ENCODE results near the gene TMEM59.
"Not testable (repeated sequence)": the region's sequence is repeated elsewhere in the genome, so short reads cannot be mapped to it uniquely, and the experiment has no call there.

TMEM59 gene

DNA sequence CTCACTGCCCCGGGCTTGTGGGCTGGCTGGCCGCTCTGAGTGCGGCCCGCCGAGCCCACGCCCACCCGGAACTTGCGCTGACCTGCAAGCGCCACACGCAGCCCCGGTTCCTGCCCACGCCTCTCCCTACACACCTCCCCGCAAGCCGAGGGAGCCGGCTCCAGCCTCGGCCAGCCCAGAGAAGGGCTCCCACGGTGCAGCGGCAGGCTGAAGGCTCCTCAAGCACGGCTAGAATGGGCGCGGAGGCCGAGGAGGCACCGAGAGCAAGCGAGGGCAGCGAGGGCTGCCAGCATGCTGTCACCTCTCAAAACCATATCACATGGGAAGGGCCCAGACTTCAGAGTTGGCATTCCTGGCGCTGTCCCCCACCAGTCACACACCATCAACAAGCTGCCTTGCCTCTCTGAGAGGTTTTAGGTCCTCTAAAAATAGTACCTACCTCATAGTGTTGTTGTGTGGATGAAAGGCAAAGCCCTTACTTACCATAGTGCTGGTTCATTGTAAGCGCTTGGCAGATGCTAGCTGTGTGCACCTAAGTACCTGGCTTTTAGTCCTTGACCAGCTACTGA lies 48.4 kb downstream of the TMEM59 start:
- TF ChIP-seq, protein P1, sequence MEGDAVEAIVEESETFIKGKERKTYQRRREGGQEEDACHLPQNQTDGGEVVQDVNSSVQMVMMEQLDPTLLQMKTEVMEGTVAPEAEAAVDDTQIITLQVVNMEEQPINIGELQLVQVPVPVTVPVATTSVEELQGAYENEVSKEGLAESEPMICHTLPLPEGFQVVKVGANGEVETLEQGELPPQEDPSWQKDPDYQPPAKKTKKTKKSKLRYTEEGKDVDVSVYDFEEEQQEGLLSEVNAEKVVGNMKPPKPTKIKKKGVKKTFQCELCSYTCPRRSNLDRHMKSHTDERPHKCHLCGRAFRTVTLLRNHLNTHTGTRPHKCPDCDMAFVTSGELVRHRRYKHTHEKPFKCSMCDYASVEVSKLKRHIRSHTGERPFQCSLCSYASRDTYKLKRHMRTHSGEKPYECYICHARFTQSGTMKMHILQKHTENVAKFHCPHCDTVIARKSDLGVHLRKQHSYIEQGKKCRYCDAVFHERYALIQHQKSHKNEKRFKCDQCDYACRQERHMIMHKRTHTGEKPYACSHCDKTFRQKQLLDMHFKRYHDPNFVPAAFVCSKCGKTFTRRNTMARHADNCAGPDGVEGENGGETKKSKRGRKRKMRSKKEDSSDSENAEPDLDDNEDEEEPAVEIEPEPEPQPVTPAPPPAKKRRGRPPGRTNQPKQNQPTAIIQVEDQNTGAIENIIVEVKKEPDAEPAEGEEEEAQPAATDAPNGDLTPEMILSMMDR (IDR thresholded peaks at IDR 0.05; ENCODE audit: low read depth, low read length, poor library complexity, severe bottlenecking) = no peak
- TF ChIP-seq EZH2phosphoT487 (IDR thresholded peaks at IDR 0.05; ENCODE audit: borderline replicate concordance, low read length) = no peak
- no peaks in the 10 kb centered on the region for H3K9me3 ChIP-seq (ENCODE audit: control insufficient read depth, insufficient read depth, low read length)
- no peak overlapping the region for H3K4me2 ChIP-seq (ENCODE audit: low read length)
- no peaks in the 10 kb centered on the region for H3K9me2 ChIP-seq (replicated peaks; ENCODE audit: control insufficient read depth, low read length)
- H3K27ac ChIP-seq (ENCODE audit: low read depth, low read length) = no peak overlapping the region
- no peak overlapping the region for H3K4me3 ChIP-seq (ENCODE audit: low read length)
- no peaks in the 10 kb centered on the region for H4K20me1 ChIP-seq (ENCODE audit: control insufficient read depth, insufficient read depth, low read depth, low read length)
- no peaks in the 10 kb centered on the region for H3K27me3 ChIP-seq (ENCODE audit: control insufficient read depth, low read length)
- no peaks in the 10 kb centered on the region for H3K4me1 ChIP-seq (ENCODE audit: control insufficient read depth, low read length)
- H3F3A ChIP-seq (ENCODE audit: control insufficient read depth, insufficient read depth) = no peaks in the 10 kb centered on the region
- no peaks in the 10 kb centered on the region for H3K79me2 ChIP-seq (ENCODE audit: control insufficient read depth, low read length)
- no peaks in the 10 kb centered on the region for H3K36me3 ChIP-seq (ENCODE audit: control insufficient read depth, low read length)

DNA sequence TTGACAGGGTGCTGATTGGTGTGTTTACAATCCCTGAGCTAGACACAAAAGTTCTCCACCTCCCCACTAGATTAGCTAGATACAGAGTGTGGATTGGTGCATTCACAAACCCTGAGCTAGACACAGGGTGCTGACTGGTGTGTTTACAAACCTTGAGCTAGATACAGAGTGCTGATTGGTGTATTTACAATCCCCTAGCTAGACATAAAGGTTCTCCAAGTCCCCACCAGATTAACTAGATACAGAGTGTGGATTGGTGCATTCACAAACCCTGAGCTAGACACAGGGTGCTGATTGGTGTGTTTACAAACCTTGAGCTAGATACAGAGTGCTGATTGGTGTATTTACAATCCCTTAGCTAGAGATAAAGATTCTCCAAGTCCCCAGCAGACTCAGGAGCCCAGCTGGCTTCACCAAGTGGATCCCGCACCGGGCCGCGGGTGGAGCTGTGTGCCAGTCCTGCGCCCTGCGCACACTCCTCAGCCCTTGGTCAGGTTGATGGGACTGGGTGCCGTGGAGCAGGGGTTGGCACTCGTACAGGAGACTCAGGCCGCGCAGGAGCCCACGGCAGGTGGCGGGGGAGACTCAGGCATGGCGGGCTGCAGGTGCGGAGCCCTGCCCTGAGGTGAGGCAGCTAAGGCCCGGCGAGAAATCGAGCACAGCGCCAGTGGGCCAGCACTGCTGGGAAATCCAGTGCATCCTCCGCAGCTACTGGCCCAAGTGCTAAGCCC lies 49.1 kb downstream of the TMEM59 start:
- H3K36me3 ChIP-seq (ENCODE audit: control insufficient read depth, low read length); H3K4me3 ChIP-seq (ENCODE audit: low read length); H3K4me2 ChIP-seq (ENCODE audit: low read length); H3K4me1 ChIP-seq (ENCODE audit: control insufficient read depth, low read length); H3F3A ChIP-seq (ENCODE audit: control insufficient read depth, insufficient read depth); H3K9me3 ChIP-seq (ENCODE audit: control insufficient read depth, insufficient read depth, low read length); H3K79me2 ChIP-seq (ENCODE audit: control insufficient read depth, low read length); H3K27me3 ChIP-seq (ENCODE audit: control insufficient read depth, low read length); H3K27ac ChIP-seq (ENCODE audit: low read depth, low read length); H3K9me2 ChIP-seq (replicated peaks; ENCODE audit: control insufficient read depth, low read length); H4K20me1 ChIP-seq (ENCODE audit: control insufficient read depth, insufficient read depth, low read depth, low read length): not testable (repeated sequence)

DNA sequence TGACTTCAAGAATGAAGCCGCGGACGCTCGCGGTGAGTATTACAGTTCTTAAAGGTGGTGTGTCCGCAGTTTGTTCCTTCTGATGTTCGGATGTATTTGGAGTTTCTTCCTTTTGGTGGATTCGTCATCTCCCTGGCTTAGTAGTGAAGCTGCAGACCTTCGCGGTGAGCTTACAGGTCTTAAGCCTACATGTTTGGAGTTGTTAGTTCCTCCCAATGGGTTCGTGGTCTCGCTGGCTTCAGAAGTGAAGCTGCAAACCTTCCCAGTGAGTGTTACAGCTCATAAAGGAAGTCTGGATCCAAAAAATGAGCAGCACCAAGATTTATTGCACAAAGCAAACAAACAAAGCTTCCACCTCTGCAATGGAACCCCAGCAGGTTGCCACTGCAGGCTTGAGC lies 49.8 kb downstream of the TMEM59 start:
- Histone ChIP-seq H3K4me2 (ENCODE audit: low read length) (no peak overlapping the region), H4K20me1 (ENCODE audit: control insufficient read depth, insufficient read depth, low read depth, low read length) (no peaks in the 10 kb centered on the region), H3K79me2 (ENCODE audit: control insufficient read depth, low read length) (no peaks in the 10 kb centered on the region)

More for the DNA sequence above, 49.8 kb downstream of the TMEM59 start:
- H3K9me3 ChIP-seq (ENCODE audit: control insufficient read depth, insufficient read depth, low read length) = no peaks in the 10 kb centered on the region
- H3K36me3 ChIP-seq (ENCODE audit: control insufficient read depth, low read length) = no peaks in the 10 kb centered on the region
- H3K27me3 ChIP-seq (ENCODE audit: control insufficient read depth, low read length) = no peaks in the 10 kb centered on the region
- TF ChIP-seq, protein P1 (IDR thresholded peaks at IDR 0.05; ENCODE audit: low read depth, low read length, poor library complexity, severe bottlenecking) = no peak
- no peak for TF ChIP-seq EZH2phosphoT487 (IDR thresholded peaks at IDR 0.05; ENCODE audit: borderline replicate concordance, low read length)
- H3K9me2 ChIP-seq (replicated peaks; ENCODE audit: control insufficient read depth, low read length) = no peaks in the 10 kb centered on the region
- no peaks in the 10 kb centered on the region for H3K4me1 ChIP-seq (ENCODE audit: control insufficient read depth, low read length)
- no peak overlapping the region for H3K4me3 ChIP-seq (ENCODE audit: low read length)
- H3K27ac ChIP-seq (ENCODE audit: low read depth, low read length) = no peak overlapping the region
- no peaks in the 10 kb centered on the region for H3F3A ChIP-seq (ENCODE audit: control insufficient read depth, insufficient read depth)
